ENCODE data around the gene ITGA1. TPM values are rescaled to one million over a fixed set of nuclear protein-coding genes. Genes with fewer than 3 reads are reported as not detected.

Gene ITGA1
- total RNA-seq, 1 donor from 2014 or later = 10.0 TPM

DNA sequence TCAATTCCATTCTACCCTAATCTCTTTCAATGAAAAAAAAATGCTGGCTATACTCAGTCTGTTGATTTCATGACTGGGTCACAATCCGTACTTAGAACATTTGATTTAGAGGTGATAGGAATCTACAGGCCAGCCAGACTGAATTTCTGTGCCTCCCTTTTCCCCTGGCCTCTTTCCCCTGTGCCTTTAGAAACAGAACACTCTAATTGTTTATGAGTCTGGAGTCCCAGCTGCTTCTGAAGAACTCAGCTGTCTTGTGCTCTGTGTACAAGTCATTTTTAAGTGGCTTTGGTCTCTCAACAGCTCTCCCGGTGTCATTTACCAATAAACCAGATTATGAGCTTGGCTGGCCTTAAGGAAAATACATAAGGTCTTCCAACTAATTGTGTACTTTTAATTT, 107.4 kb downstream of the ITGA1 start:
- TF ChIP-seq, protein P1, sequence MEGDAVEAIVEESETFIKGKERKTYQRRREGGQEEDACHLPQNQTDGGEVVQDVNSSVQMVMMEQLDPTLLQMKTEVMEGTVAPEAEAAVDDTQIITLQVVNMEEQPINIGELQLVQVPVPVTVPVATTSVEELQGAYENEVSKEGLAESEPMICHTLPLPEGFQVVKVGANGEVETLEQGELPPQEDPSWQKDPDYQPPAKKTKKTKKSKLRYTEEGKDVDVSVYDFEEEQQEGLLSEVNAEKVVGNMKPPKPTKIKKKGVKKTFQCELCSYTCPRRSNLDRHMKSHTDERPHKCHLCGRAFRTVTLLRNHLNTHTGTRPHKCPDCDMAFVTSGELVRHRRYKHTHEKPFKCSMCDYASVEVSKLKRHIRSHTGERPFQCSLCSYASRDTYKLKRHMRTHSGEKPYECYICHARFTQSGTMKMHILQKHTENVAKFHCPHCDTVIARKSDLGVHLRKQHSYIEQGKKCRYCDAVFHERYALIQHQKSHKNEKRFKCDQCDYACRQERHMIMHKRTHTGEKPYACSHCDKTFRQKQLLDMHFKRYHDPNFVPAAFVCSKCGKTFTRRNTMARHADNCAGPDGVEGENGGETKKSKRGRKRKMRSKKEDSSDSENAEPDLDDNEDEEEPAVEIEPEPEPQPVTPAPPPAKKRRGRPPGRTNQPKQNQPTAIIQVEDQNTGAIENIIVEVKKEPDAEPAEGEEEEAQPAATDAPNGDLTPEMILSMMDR (IDR thresholded peaks at IDR 0.05; ENCODE audit: insufficient read depth, low read length, poor library complexity, severe bottlenecking) = no peak
- no peak for DNase-seq (ENCODE audit: low read depth)
- Histone ChIP-seq H3K36me3 (ENCODE audit: control insufficient read depth, insufficient read depth, low read length) (no peaks in the 10 kb centered on the region), H3K27me3 (ENCODE audit: control insufficient read depth, insufficient read depth, low read length) (no peaks in the 10 kb centered on the region), H3K4me3 (ENCODE audit: low read depth, low read length) (no peak overlapping the region)

DNA sequence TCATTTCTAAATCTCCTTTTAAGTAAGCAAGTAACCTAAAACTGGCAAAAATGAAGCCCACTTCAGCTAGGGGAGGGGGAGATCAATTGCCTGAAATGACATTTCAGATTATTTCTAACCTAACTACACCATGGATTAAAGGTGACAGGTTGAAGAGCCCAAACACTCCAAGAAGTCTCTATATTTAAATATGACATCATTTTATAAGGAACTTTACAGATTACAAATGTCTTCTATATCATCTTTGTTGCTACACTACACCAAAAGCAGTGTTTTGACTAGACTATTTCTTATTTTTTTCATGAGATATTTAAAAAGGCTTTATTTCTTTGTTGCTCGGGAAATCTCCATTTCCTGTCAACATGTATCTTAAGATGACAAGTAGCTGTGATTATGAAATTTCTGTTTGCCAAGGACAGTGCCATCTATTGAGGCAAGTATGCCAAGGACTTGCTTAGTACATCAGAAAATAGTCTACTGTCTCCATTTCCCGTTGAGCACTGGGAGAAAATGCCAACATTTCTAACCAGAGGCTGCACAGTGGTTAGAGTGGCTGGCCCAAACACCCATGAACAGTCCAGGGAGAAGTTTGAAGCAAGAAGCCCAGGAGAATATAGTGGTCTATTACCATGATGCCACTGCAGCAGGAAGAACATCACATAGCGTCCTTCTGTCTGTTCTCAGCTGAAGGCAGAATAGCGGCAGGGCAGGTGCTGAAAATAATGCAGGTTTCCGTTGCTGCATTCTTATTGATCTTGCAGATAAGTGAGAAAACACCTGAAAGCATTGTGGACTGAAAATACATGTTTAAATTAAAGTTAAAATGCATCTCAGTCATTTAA, 108.1 kb downstream of the ITGA1 start:
- TF ChIP-seq, protein P1 (IDR thresholded peaks at IDR 0.05; ENCODE audit: insufficient read depth, low read length, poor library complexity, severe bottlenecking) = no peak
- no peaks in the 10 kb centered on the region for H3K27me3 ChIP-seq (ENCODE audit: control insufficient read depth, insufficient read depth, low read length)
- H3K4me3 ChIP-seq (ENCODE audit: low read depth, low read length) = no peak overlapping the region
- no peaks in the 10 kb centered on the region for H3K36me3 ChIP-seq (ENCODE audit: control insufficient read depth, insufficient read depth, low read length)
- no peak for DNase-seq (ENCODE audit: low read depth)

DNA sequence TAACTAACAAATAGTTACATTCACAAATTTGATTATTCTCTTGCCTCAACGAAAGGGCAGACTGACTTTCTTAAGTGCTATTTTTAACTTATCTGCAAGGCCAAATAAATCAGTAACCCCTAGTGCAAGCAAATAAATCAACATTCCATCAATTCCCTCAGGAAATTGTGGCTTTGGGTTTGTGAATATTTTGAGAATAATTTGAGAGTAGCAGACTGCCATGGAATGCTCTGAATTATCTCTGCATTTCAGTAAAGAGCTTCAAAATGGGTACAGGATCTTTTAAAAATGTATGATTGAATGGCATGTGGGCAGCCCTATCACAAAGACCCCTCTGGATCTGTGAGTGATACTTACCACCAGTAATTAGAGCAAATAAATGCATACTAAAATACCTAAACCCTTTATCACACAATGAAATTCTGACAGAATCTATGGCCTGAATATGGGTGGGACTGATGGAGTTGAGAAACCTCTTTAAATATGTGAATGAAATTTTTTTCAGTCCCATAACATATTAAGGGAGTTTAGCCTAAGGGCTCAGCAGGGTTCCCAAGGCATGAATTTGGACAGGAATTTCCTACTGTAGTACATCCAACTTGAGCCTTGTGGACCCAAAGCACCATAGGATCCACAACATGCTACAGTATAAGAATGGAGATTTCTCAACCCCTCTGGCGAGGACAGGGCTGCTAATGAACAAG, 109.0 kb downstream of the ITGA1 start:
- no peak for DNase-seq (ENCODE audit: low read depth)
- TF ChIP-seq, protein P1 (IDR thresholded peaks at IDR 0.05; ENCODE audit: insufficient read depth, low read length, poor library complexity, severe bottlenecking) = no peak
- H3K36me3 ChIP-seq (ENCODE audit: control insufficient read depth, insufficient read depth, low read length) = no peaks in the 10 kb centered on the region
- H3K27me3 ChIP-seq (ENCODE audit: control insufficient read depth, insufficient read depth, low read length) = no peaks in the 10 kb centered on the region
- no peak overlapping the region for H3K4me3 ChIP-seq (ENCODE audit: low read depth, low read length)

DNA sequence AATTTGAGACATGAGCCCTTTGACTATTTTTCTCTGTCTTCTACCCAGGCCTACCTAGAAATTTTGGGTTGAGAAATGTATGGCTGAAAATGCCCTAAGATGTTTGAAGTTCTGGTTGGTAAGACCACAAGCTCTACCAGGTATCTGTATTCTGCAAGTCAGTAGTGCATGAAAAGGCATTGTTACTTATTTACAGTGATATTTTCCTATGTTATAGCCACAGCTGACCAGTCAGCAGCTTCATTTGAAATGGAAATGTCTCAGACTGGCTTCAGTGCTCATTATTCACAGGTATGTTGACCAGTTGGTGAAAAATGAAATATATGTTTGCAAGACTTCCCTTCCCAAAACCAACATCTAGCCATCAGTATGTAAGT, 109.5 kb downstream of the ITGA1 start:
- no peak for DNase-seq (ENCODE audit: low read depth)
- Histone ChIP-seq H3K27me3 (ENCODE audit: control insufficient read depth, insufficient read depth, low read length) (no peaks in the 10 kb centered on the region), H3K4me3 (ENCODE audit: low read depth, low read length) (no peak overlapping the region), H3K36me3 (ENCODE audit: control insufficient read depth, insufficient read depth, low read length) (no peaks in the 10 kb centered on the region)
- TF ChIP-seq, protein P1 (IDR thresholded peaks at IDR 0.05; ENCODE audit: insufficient read depth, low read length, poor library complexity, severe bottlenecking) = no peak

DNA sequence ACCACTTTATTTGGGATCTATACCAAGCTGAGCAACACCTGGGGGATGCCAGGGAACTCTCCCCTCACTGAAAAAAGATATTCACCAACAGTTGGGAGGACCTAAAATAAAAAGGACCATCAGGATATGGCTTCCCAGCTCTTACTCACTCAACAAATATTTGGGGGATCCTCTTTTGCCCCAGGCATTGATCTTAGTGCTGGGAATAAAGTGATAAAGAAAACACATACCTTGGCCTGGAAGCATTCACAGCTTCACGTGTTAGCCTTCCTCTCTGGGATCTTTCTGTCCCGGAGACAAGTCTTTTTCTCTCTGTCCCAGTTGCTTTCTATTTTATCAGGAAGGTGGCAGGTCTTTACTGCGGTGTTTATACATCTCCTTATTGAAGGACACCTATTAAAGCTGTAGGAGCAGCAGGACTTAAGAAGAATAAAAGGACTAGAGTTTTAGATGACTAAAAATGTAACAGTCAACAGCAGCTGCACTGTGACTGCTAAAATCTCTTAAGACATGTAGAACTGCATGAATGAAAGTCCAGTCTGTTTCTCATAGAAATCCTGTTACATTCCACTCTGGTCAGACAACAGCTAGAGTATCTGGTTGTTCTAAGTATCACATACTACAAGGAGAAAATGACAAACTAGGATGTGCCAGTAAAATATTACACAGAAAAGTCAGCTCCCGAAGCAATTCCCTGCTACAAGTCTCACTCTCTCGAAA, 111.4 kb downstream of the ITGA1 start:
- no peak for DNase-seq (ENCODE audit: low read depth)
- no peaks in the 10 kb centered on the region for H3K27me3 ChIP-seq (ENCODE audit: control insufficient read depth, insufficient read depth, low read length)
- TF ChIP-seq, protein P1 (IDR thresholded peaks at IDR 0.05; ENCODE audit: insufficient read depth, low read length, poor library complexity, severe bottlenecking) = no peak
- H3K4me3 ChIP-seq (ENCODE audit: low read depth, low read length) = no peak overlapping the region
- no peaks in the 10 kb centered on the region for H3K36me3 ChIP-seq (ENCODE audit: control insufficient read depth, insufficient read depth, low read length)
